GM21529 (cell line): ENCODE data around the gene C1R.
"Not testable (repeated sequence)": the region's sequence is repeated elsewhere in the genome, so short reads cannot be mapped to it uniquely, and the experiment has no call there.

Source experiments
- ATAC-seq: cut with Tn5 transposase; IDR thresholded peaks from one replicate; pipeline ENCODE4 v1.9.1; 2021; ENCODE audit not compliant: unreplicated experiment

The C1R gene

DNA sequence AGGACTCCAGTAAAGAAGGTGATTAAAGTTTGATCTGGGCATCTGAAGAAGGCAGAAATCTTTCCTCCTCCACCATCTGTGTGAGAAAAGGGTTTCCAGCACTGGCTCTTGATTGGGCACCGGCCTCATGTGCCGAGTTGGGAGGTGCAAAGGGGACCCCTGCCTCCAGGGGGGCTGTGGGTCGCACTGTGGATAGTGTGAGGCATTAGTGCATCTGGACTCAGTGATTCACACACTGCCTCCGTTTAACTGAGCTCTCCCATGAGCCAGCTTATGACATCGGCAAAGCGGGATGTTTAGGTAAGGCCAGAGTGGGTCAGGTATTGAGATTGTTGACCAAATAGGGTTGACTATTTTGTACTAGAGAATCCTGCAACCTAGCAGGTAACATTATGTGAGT is 22.9 kb downstream of the C1R start:
- no peak for ATAC-seq

DNA sequence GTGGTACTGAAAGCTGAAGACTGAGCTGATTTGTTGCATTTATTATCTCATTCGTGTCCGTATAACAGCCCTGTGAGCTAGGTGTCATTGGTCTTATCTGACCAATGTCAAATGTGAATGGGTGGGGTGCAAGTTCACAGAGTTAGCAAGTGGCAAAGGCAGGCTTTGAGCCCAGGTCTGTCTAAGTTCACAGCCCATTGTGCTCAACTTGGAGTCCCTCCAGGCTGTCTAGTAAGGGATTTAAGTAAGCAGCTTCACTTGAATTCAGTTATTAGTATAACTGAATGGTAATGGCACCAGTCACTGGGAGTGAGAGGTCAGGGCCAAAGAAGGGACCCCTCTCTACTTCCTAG is 23.3 kb downstream of the C1R start:
- ATAC-seq: no peak

DNA sequence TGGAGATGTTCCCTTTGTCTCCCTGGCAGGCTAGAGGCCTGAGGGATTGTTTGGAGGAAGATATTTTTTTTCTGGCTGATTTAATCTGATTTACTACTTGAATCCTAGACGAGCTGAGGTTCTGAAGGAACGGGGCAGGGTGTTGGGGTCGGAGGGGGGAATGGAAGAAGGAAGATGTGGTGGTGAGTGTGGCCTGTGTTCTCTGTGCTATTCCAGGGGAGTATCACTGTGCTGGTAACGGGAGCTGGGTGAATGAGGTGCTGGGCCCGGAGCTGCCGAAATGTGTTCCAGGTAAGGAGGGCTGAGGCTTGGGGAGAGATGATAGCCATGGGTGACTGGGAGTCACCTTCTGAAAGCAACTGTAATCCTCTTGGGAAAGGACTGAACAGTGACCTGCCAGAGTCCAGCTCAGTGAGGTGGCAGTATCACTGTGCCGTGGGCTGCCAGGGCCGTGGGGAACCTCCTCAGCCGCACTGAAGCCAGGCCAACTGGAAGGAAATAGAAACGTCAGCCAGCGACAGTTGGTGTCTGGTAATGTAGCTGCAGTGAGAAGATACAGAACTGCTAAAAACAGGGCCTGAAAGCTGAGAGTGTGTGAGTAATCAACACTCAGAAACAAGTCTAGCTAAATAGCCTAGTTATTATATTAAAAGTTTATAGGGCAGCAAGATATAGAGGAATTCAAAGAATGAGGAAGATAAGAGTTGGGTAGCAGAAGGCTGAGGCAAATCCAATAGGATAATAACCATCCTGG is 23.8 kb downstream of the C1R start:
- no peak for ATAC-seq

DNA sequence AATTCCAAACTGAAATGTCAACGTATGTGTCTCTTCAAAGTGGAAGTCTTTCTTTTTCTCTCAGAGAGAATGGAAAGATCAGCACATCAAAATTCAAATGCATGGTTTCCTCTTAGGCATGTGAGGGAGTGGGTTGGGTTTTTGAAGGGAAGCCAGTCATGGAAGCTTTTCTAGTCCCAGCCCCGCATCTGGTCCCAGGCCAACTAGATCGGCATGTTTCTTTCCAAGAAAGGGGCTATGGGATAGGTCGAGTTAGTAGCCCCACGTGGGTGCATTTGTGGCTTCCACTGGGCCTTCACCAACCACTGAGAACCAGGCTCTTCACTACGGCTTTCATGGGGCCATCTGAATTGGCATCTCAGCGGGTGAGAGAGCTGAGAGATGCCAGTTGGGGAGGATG is 25.1 kb downstream of the C1R start:
- ATAC-seq: no peak

DNA sequence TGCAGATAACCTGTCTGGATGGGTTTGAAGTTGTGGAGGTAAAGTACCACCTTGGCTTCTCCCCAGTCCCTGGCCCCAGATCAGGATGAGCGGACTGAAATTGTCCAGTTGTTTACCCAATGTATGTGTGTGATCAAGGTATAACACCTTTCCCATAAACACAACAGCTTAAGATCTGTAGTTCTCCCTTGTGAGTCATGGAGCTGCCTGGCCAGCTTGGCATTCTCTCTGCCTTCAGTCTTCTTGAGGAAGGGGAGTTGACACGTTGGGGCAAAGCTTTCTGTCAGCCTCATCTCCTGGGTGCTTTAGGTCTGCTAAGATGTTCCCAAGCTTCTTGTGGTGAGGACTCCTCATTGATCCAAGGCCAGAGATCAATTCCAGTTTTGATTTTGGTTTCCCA is 25.6 kb downstream of the C1R start:
- ATAC-seq: no peak

DNA sequence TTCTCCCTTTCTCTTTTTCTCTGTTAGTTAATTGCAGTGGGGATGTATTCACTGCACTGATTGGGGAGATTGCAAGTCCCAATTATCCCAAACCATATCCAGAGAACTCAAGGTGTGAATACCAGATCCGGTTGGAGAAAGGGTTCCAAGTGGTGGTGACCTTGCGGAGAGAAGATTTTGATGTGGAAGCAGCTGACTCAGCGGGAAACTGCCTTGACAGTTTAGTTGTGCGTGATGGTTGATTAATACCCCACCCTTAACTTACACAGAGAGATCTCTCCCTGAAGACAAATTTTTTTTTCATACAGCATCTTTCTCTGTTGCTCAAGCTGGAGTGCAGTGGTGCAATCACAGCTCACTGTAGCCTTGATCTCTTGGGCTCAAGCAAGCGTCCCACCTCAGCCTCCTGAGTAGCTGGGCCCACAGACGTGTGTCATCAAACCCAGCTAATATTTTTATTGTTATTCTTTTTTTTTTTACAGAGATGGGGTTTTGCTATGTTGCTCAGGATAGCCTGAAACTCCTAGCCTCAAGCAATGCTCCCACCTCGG is 27.1 kb downstream of the C1R start:
- no peak for ATAC-seq

DNA sequence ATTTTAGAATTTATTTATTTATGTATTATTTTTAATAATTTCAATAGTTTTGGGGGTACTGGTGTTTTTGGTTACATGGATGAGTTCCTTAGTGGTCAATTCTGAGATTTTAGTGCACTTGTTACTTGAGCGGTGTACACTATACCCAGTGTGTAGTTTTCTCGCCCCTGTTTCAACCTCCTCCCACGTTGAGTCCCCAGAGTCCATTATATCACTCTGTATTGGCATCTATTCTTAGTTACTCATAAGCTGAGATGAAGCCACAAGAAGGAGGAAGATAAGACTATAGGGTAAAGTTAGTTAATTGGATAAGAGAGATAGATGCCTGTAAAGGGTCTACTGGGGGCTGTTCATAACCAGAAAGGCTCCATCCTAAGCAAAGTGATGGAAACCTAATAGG is 27.7 kb downstream of the C1R start:
- no peak for ATAC-seq

DNA sequence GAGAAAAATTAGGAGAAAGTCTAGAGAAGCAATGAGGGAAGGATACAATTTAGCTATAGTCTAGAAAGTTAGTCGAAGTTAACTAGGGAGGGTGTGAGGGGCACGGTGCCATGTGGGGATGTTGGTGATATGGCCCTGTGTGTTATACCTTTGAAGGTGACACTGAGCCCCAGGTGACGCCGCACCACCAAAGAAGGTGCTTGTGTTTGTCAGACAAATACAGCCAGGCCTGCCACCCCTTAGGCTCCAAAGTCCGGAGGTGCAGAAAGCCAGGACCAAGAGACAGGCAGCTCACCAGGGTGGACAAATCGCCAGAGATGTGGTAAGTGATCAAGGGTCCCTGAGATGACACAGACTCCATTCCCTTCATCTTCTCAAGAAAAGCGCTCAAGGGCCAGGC is 30.6 kb downstream of the C1R start:
- ATAC-seq: no peak

DNA sequence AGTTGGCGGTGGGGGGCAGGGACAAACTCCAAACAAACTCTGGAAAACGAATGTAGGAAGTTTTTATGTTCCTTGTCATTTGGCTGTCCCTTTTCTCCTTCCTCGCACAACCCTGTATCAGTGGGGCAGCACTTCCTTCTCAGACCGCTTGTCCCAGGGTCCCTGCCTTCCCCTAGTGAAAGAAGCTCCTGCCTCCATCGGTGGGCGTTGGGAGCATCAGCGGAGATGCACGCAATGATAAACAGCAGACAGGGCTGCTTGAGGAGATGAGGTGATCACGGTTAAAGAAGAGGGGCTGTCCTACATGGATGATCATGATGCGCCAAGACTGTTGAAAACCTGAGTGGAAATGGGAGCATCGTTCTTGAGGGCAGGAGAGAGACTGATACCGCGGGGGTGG is 31.1 kb downstream of the C1R start:
- no peak for ATAC-seq

DNA sequence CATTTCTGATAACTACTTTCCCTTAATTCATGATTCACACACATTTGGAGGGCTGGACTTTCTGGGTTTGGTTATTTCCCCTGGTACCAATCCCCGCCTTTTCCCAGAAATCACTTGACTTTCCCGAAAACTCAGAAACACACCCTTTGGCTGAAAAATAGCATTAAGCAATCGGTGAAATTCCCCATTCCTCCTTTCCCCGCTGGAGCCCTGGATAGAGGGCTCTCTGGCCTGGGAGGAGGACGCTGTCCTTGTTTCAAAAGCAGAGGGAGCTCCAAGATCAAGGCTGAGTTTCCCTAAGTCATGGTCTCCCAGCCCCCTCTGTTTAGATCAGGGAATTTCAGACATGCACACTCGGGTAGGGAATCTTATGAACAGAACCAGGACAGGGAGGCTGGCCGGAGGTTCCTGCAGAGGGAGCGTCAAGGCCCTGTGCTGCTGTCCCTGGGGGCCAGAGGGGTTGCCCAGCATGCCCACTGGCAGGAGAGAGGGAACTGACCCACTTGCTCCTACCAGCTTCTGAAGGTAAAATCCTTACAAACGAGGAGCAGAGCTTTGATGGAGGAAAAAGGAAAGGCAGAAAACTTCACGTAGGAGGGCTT is 31.8 kb downstream of the C1R start, which contains the start of gene C1S:
Gene C1S, plus strand, starts transcription at position 366 of the 602 bp plus-strand sequence. CDS start 1,195 bp downstream, outside the sequence.
- ATAC-seq: no peak

DNA sequence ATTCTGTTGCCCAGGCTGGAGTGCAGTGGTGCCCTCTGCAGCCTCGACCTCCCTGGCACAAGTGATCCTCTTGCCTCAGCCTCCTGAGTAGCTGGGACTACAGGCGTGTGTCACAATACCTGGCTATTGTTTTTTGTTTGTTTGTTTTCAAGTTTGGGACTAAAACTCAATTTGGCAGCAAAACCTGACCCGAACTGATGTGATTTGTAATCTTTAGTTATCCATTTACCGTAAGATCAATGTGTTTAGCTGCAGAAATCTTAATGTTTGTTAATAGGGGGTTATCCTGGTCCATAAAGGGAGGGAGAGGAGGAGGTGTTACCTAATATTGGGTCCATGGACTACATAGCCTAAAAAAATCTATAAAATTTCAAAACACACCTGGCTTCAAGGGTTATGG is 32.5 kb downstream of the C1R start:
- ATAC-seq: no peak

DNA sequence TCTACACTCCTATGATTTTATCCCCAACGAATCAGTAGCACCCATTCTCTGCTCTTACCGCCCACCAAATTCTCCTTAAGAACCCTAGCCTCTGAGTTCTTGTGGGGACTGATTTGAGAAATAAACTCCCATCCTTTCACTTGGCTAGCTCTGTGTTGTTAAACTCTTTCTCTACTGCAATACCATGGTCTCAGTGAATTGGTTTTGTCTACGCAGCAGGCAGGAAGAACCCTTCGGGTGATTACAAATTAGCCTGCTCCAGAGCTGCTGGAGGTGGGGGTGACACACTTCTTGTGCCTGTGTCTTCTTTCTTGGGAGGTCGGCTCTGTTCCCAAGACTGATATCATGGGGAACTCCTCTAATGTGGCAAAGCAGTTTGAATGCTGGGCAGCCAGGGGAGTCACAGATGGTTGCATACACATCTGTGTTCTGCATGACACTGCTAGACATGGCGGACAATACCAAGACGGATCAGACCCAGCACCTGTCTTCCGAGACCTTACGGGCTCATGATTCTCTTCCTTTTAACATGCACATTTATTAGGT is 33.3 kb downstream of the C1R start:
- ATAC-seq: no peak

DNA sequence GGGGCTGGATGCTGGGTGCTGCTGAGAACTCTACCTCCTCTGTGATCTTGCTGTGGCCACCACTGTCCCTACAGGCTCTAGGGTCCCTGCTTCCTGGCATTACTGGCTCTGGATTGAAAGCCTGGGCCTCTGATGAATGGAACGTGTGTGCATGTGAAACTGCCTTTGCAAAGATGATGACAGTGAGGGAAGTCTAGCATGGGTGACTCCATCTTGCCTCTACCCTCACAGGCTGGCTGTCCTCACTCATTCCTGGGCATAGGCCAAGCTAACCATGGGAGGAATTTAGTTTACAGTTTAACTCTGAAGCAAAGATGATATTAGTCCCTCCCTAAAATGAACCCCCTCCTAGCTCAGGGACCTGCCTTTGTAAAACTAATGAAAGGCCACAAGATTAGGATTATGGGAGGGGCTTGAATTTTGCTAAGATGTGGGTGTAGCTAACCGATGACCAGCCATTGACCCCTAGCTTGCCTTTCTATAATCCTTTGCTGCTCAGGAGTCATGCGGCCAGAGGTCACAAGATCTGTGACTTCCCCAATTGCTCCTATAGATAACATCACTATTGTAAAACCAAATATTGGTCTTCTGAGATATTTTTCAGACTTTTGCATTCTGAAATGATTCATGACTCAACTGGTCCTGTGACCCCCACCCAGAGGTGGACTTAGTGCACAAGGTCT is 33.9 kb downstream of the C1R start:
- no peak for ATAC-seq

DNA sequence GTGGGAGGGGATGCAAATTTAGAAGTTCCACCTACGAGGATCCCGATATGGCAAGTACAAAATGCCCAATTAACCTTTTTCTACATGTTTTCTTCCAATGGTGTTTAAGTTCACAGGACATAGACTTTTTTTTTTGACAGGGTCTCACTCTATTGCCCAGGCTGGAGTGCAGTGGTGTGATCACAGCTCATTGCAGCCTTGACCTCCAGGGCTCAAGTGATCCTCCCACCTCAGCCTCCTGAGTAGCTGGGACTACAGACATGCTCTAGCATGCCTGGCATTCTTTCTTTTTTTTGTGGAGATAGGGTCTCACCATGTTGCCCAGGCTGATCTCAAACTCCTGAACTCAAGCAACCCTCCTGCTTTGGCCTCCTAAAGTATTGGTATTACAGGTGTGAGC is 36.5 kb downstream of the C1R start:
- ATAC-seq: not testable (repeated sequence)

DNA sequence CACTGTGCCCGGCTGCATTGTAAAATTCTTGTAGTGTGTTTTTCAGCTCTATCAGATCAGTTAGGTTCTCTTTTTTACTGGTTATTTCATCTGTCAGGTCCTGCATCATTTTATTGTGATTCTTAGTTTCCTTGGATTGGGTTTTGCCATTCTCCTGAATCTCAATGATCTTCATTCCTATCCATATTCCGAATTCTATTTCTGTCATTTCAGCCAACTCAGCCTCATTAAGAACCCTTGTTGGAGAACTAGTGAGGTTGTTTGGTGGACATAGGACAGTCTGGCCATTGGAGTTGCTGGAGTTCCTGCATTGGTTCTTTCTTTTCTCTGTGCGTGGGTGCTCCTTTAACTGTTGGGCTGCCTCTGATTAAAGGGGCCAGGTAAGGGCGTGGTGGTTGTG is 37.3 kb downstream of the C1R start:
- no peak for ATAC-seq

DNA sequence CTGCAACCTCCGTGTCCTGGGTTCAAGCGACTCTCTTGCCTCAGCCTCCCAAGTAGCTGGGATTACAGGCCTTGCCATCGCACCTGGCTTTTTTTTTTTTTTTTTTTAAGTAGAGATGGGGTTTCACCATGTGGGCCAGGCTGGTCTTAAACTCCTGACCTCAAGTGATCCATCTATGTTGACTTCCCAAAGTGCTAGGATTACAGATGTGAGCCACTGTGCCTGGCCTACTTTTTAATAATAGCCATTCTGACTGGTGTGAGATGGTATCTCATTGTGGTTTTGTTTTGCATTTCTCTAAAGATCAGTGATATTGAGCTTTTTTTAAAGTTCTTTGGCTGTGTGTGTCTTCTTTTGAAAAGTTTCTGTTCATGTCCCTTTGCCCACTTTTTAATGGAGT is 42.3 kb downstream of the C1R start:
- not testable (repeated sequence) for ATAC-seq

DNA sequence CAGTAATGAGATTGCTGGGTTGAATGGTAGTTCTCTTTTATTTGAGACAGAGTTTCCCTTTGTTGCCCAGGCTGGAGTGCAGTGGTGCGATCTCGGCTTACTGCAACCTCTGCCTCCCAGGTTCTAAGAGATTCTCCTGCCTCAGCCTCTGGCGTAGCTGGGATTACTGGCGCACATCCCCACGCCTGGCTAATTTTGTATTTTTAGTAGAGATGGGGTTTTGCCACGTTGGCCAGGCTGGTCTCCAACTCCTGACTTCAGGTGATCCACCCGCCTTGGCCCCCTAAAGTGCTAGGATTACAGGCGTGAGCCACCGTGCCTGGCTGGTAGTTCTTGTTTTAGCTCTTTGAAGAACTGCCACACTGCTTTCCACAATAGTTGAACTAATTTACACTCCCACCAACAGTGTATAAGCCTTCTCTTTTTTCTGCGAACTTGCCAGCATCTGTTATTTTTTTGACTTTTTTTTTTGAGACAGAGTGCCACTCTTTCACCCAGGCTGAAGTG is 42.7 kb downstream of the C1R start:
- not testable (repeated sequence) for ATAC-seq

DNA sequence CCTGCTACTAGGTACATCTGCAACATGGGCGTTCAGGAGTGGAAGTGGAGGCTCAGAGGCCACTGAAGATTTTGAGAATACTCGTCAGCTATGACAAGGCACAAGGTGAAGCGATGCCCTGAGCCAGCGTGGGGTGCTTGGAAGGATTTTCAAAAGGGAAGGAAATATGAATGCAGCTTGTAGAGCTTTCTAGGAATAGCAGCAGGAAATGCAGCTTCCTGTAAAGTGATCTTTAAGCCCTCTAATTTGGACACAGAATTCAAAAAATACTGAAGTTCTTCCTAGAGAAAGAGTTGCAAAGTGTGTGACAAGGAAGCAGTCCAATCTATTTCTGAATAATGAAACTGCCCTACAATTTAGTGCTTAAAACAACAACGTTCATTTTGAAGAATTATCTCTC is 44.9 kb downstream of the C1R start:
- no peak for ATAC-seq

DNA sequence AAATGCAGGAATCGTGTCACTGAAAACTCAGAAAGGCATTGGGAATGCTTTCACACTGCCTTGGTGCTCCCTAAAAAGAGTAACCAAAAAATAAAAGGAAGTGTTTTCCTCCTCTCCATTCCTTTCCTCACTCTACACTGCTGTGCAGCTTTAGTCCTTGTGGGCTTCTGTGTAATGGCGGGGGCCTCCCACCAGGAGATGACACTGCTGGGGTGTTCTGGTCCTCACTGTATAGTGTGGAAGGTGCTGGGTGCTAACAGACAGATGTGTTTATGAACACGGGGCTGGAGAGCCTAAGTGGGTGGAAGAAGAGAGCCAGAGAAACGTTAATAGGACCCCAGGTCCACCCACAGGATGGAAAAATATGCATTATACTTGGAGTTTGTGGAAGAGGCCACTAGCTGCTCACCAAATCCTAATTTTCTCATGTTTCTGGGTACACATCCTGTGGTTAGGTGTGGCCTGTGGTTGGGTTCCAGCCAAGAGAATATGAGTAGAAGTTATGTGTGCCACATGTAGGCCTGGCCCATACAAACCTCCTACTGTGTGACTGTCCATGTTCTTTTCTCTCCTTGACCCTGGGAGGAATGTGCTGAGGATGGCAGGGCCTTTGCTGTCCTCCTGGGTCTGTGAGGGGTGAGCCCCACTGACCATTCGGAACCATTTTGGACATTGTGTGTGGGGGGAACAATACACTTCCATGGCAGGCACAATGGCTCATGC is 45.7 kb downstream of the C1R start:
- ATAC-seq: no peak

DNA sequence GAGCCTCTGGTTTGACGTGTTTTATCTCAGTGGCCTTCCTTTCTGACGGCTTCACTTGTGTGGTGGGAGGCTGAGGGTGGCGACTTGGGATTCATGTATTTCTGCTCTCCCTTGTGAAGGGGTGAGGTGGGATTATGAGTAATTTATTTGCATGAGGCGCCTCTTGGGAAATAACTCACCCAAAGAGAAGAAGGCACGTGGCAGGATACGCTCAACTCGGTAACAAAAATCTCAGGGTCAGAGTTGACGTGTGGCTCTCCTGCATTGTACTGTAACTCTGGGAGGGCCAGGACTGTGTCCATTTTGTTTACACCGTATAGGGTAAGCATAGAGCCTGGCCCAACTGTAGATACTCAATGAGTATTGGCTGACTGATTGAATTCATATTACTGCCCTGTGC is 46.3 kb downstream of the C1R start:
- no peak for ATAC-seq

DNA sequence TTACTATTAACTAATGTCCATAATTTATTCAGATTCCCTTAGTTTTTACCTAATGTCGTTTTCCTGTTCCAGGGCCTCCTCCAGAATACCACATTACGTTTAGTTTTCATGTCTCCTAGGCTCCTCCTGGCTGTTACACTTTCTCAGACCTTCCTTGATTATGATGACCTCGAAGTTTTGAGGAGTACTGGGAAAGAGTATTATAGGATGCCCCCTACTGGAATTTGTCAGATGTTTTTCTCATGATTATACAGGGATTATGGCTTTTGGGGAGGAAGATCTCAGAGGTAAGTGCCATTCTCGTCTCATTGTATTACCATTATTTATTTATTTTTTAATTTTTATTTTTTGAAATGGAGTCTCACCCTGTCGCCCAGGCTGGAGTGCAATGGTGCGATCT is 49.4 kb downstream of the C1R start:
- ATAC-seq: no peak
